Activated CD4-positive, alpha-beta memory T cell treated with anti-CD3 and anti-CD28 coated beads for 36 hours (primary cell): ENCODE measurements around the gene OSBPL6. TPM values are rescaled to one million over a fixed set of nuclear protein-coding genes. Genes with fewer than 3 reads are reported as not detected.
"Not testable (repeated sequence)": the region's sequence is repeated elsewhere in the genome, so short reads cannot be mapped to it uniquely, and the experiment has no call there.

Source experiments
- CTCF ChIA-PET: fragments of 350-600 bp; sonication (Branson Sonifier 250); formaldehyde crosslinking; loops from one replicate; lab custom pipeline; 2021; ENCODE audit warnings: antibody characterized with exemption, inconsistent platforms; lab: Charles Lee
- POLR2A ChIA-PET: fragments of 350-600 bp; sonication (Branson Sonifier 250); formaldehyde crosslinking; loops from one replicate; lab custom pipeline; 2021; ENCODE audit warnings: antibody characterized with exemption; lab: Charles Lee
- DNase-seq: peaks from one replicate; pipeline ENCODE4 v3.0.0-alpha.2; 2020
- H3K27ac Mint-ChIP-seq: one replicate; pipeline ENCODE4 v1.8.0; 2021; ENCODE audit warnings: mixed read lengths
- H3K27me3 Mint-ChIP-seq: one replicate; pipeline ENCODE4 v1.8.0; 2021; ENCODE audit warnings: mixed read lengths
- H3K36me3 Mint-ChIP-seq: one replicate; pipeline ENCODE4 v1.8.0; 2021; ENCODE audit warnings: mixed read lengths
- H3K4me1 Mint-ChIP-seq: one replicate; pipeline ENCODE4 v1.8.0; 2021; ENCODE audit warnings: low read depth, mixed read lengths
- H3K4me3 Mint-ChIP-seq: one replicate; pipeline ENCODE4 v1.8.0; 2021; ENCODE audit warnings: mild to moderate bottlenecking, mixed read lengths
- H3K9me3 Mint-ChIP-seq: one replicate; pipeline ENCODE4 v1.8.0; 2021; ENCODE audit warnings: mixed read lengths
- intact Hi-C: fragments of 100-400 bp; cut with micrococcal nuclease; formaldehyde crosslinking; loops from one replicate; pipeline ENCODE4 v1.15.1; 2023
- total RNA-seq, 2 experiments: library from RNA; stranded (reverse); gene quantifications; one replicate each; pipeline ENCODE4 v1.2.3, GENCODE V29; 2021

Gene OSBPL6
- total RNA-seq, 2 experiments from 2014 or later: 1.5 to 1.9 TPM

- Mint-ChIP-seq H3K36me3 (no peaks in the 10 kb centered on the region), H3K4me1 (no peaks in the 10 kb centered on the region), H3K27me3 (peaks cover 17% of the 10 kb centered on the region), H3K9me3 (no peaks in the 10 kb centered on the region), H3K4me3 (no peak overlapping the region), H3K27ac (no peak overlapping the region)
- POLR2A ChIA-PET: no interaction called here
- intact Hi-C loops: no loop called here
- no peak for DNase-seq
- CTCF ChIA-PET: no interaction called here
These were observed 17.1 kb upstream of the OSBPL6 start for GRCh38 chr2:178177066-178177679.

- H3K9me3 Mint-ChIP-seq, CTCF ChIA-PET, H3K27ac Mint-ChIP-seq, DNase-seq, POLR2A ChIA-PET, H3K4me3 Mint-ChIP-seq, H3K4me1 Mint-ChIP-seq, intact Hi-C loops, H3K36me3 Mint-ChIP-seq: not testable (repeated sequence)
- peaks cover 12% of the 10 kb centered on the region for H3K27me3 Mint-ChIP-seq
These were observed 13.7 kb upstream of the OSBPL6 start for GRCh38 chr2:178180648-178181047.

GRCh38 chr2:178187861-178188260, 6.5 kb upstream of the OSBPL6 start:
- Mint-ChIP-seq H3K4me3 (no peak overlapping the region), H3K27ac (no peak overlapping the region), H3K4me1 (no peaks in the 10 kb centered on the region), H3K9me3 (no peaks in the 10 kb centered on the region), H3K36me3 (no peaks in the 10 kb centered on the region), H3K27me3 (peaks cover 20% of the 10 kb centered on the region)
- no peak for DNase-seq
- ChIA-PET POLR2A (no interaction called here), CTCF (no interaction called here)
- intact Hi-C loops: no loop called here

GRCh38 chr2:178188466-178188865, 5.8 kb upstream of the OSBPL6 start:
- H3K27me3 Mint-ChIP-seq: peaks cover 25% of the 10 kb centered on the region
- no peak overlapping the region for H3K4me3 Mint-ChIP-seq
- no peak for DNase-seq
- intact Hi-C loops: no loop called here
- H3K4me1 Mint-ChIP-seq: no peaks in the 10 kb centered on the region
- CTCF ChIA-PET: no interaction called here
- H3K36me3 Mint-ChIP-seq: no peaks in the 10 kb centered on the region
- POLR2A ChIA-PET: no interaction called here
- H3K9me3 Mint-ChIP-seq: no peaks in the 10 kb centered on the region
- no peak overlapping the region for H3K27ac Mint-ChIP-seq

DNA sequence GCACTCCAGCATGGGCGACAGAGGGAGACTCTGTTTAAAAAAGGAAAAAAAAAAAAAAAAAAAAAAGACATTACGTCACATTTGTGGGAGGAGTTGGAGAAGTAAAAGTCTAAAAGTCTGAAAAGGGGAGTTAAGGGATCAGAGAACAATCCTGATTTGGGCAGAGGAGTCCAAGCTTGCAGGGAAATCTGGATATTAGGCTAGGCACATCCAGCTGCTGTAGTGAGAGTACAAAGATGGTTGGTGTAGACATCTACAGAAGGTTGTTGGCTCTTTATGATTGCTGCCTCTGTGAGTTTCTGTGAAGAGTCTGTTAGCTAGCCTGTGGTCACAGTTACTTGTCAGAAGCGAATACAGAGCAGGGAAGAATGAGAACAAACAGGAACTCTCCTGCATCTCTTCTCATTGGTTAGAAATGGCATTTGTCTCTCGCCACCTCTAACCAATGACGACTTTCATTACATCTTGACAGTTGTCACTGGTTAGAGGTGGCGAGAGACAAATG, 3.3 kb upstream of the OSBPL6 start:
- ChIA-PET POLR2A (no interaction called here), CTCF (no interaction called here)
- Mint-ChIP-seq H3K27me3 (peaks cover 31% of the 10 kb centered on the region), H3K9me3 (no peaks in the 10 kb centered on the region), H3K27ac (no peak overlapping the region), H3K36me3 (no peaks in the 10 kb centered on the region), H3K4me3 (no peak overlapping the region), H3K4me1 (peaks cover 9% of the 10 kb centered on the region)
- no peak for DNase-seq
- intact Hi-C loops: loop anchor here (10.0 kb wide), 1 partner anchor 224 kb away; no protein-coding TSS in a partner anchor

- CTCF ChIA-PET: no interaction called here
These were observed 2.8 kb upstream of the OSBPL6 start for GRCh38 chr2:178191511-178191910.

GRCh38 chr2:178193496-178193822, 853 bp upstream of the OSBPL6 start:
- DNase-seq: no peak
- intact Hi-C loops: loop anchor here (10.0 kb wide), 1 partner anchor 221 kb away; no protein-coding TSS in a partner anchor
- Mint-ChIP-seq H3K36me3 (no peaks in the 10 kb centered on the region), H3K27me3 (peaks cover 45% of the 10 kb centered on the region), H3K4me1 (peaks cover 9% of the 10 kb centered on the region), H3K27ac (no peak overlapping the region), H3K9me3 (no peaks in the 10 kb centered on the region), H3K4me3 (peak overlapping the region; percentile 46)
- ChIA-PET POLR2A (no interaction called here), CTCF (no interaction called here)

More at GRCh38 chr2:178191511-178191910, 2.8 kb upstream of the OSBPL6 start:
- Mint-ChIP-seq H3K27me3 (peaks cover 32% of the 10 kb centered on the region), H3K4me1 (peaks cover 9% of the 10 kb centered on the region), H3K36me3 (no peaks in the 10 kb centered on the region), H3K9me3 (no peaks in the 10 kb centered on the region), H3K4me3 (no peak overlapping the region), H3K27ac (no peak overlapping the region)
- DNase-seq: no peak
- intact Hi-C loops: loop anchor here (10.0 kb wide), 1 partner anchor 223 kb away; no protein-coding TSS in a partner anchor
- POLR2A ChIA-PET: no interaction called here

DNA sequence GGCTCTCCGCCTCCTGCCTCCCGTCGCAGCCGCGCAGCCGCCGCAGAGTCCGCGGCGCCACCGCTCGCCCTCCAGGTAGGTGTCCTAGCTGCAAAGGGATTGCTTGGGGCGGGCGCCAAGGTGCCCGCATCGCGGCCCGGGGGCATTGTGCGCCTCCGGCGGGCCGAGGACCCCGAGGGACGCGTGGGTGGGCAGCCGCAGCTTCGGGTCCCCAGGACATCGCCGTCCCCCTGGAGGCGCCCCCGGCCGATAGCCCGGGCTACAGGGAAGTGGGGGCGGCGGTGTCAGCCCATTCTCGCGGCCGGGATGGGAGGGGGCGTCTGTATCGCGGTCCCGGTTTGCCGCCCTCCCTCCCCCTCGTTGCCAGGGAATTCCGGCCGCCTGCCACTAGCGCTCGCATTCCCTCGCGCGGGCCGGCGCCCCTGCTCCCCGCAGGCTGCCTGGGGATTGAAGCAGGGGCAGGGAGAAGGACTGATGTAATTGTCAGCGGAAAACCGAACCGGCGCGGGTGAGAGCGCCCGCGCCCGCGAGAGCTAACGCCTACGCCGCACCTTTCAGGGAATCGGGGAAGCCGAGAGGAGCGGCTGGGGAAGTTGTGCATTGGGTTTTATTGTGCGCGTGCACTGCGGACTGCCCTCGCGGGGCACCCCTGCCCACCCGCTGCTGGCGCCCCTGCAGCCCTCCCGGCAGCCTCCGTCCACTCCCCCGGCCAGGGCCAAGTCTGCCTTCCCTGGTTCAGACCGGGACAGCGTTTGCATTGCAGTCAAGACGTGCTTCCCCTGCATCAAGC, 483 bp downstream of the OSBPL6 start:
- ChIA-PET POLR2A (interaction anchor here (0.5 to 0.6 kb wide), 2 partner anchors 110 to 1834 kb away, joined by 3 to 4 read pairs; no protein-coding TSS in a partner anchor), CTCF (interaction anchor here (1.0 to 1.2 kb wide), 3 partner anchors 13 to 84 kb away, joined by 3 to 4 read pairs (median 3); partner anchors contain the start of gene RBM45)
- Mint-ChIP-seq H3K4me3 (peak overlapping the region; percentile 66), H3K27me3 (peaks cover 54% of the 10 kb centered on the region), H3K36me3 (no peaks in the 10 kb centered on the region), H3K9me3 (no peaks in the 10 kb centered on the region), H3K27ac (no peak overlapping the region), H3K4me1 (peaks cover 9% of the 10 kb centered on the region)
- peak; percentile 42 for DNase-seq
- intact Hi-C loops: loop anchor here (2.0 to 10.0 kb wide), 3 partner anchors 82 to 256 kb away; partner anchors contain the start of genes PJVK, PRKRA and RBM45

- no peak for DNase-seq
- Mint-ChIP-seq H3K4me3 (peak overlapping the region; percentile 66), H3K36me3 (no peaks in the 10 kb centered on the region), H3K4me1 (peaks cover 9% of the 10 kb centered on the region), H3K27me3 (peaks cover 54% of the 10 kb centered on the region), H3K9me3 (no peaks in the 10 kb centered on the region), H3K27ac (no peak overlapping the region)
- ChIA-PET CTCF (interaction anchor here (1.0 to 1.2 kb wide), 3 partner anchors 12 to 85 kb away, joined by 3 to 4 read pairs (median 3); partner anchors contain the start of gene RBM45), POLR2A (interaction anchor here (0.5 kb wide), 1 partner anchor 111 kb away, joined by 4 read pairs; no protein-coding TSS in a partner anchor)
- intact Hi-C loops: loop anchor here (2.0 to 10.0 kb wide), 3 partner anchors 83 to 255 kb away; partner anchors contain the start of genes PJVK, PRKRA and RBM45
These were observed 1.3 kb downstream of the OSBPL6 start for GRCh38 chr2:178195390-178196166.

DNA sequence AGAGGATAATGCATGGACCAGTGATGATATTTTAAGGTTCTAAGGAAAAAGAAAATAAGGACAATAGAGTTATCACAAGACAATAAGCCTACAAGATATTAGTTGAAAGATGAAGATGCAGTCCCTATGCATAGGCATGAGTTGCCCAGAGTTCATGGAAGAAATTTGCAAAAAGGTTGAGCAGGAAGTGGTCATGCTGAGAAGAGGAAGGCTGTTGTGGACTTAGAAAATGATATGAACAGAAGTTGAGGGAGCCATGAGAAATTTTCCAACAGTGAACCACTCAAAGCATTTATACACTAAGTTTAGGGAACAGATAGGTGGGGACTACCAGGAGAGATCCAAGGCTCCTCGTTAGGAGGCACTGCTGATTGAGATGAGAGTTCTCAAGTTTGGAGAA, 3.5 kb downstream of the OSBPL6 start:
- DNase-seq: no peak
- H3K4me3 Mint-ChIP-seq: no peak overlapping the region
- peaks cover 10% of the 10 kb centered on the region for H3K4me1 Mint-ChIP-seq
- no peaks in the 10 kb centered on the region for H3K36me3 Mint-ChIP-seq
- H3K27me3 Mint-ChIP-seq: peaks cover 43% of the 10 kb centered on the region
- H3K9me3 Mint-ChIP-seq: no peaks in the 10 kb centered on the region
- ChIA-PET CTCF (no interaction called here), POLR2A (no interaction called here)
- intact Hi-C loops: loop anchor here (10.0 kb wide), 1 partner anchor 217 kb away; no protein-coding TSS in a partner anchor
- no peak overlapping the region for H3K27ac Mint-ChIP-seq

DNA sequence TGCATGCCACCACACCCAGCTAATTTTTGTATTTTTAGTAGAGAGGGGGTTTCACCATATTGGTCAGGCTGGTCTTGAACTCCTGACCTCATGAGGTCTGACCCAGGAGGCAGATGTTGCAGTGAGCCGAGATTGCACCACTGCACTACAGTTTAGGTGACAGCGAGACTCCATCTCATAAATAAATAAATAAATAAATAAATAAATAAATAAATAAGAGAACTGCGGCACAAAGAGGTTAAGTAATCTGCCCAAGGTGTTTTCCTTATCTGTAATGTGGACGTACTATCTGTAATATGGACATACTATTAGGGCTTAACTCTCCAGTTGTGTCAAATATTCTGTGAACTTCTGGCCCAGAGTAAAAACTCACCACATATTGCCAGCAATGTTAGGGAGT, 4.1 kb downstream of the OSBPL6 start:
- intact Hi-C loops: loop anchor here (10.0 kb wide), 1 partner anchor 216 kb away; no protein-coding TSS in a partner anchor
- CTCF ChIA-PET, H3K4me3 Mint-ChIP-seq, H3K36me3 Mint-ChIP-seq, H3K9me3 Mint-ChIP-seq, DNase-seq, H3K27ac Mint-ChIP-seq, POLR2A ChIA-PET: not testable (repeated sequence)
- Mint-ChIP-seq H3K27me3 (peaks cover 41% of the 10 kb centered on the region), H3K4me1 (peaks cover 12% of the 10 kb centered on the region)
